HG03159 (cell line): ENCODE results near the gene MACROD1.

ENCODE experiments used
- ATAC-seq: cut with Tn5 transposase; IDR thresholded peaks from one replicate; pipeline ENCODE4 v1.9.1; 2021; ENCODE audit warnings: mild to moderate bottlenecking, moderate library complexity; ENCODE audit not compliant: unreplicated experiment

The MACROD1 gene, protein sequence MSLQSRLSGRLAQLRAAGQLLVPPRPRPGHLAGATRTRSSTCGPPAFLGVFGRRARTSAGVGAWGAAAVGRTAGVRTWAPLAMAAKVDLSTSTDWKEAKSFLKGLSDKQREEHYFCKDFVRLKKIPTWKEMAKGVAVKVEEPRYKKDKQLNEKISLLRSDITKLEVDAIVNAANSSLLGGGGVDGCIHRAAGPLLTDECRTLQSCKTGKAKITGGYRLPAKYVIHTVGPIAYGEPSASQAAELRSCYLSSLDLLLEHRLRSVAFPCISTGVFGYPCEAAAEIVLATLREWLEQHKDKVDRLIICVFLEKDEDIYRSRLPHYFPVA

DNA sequence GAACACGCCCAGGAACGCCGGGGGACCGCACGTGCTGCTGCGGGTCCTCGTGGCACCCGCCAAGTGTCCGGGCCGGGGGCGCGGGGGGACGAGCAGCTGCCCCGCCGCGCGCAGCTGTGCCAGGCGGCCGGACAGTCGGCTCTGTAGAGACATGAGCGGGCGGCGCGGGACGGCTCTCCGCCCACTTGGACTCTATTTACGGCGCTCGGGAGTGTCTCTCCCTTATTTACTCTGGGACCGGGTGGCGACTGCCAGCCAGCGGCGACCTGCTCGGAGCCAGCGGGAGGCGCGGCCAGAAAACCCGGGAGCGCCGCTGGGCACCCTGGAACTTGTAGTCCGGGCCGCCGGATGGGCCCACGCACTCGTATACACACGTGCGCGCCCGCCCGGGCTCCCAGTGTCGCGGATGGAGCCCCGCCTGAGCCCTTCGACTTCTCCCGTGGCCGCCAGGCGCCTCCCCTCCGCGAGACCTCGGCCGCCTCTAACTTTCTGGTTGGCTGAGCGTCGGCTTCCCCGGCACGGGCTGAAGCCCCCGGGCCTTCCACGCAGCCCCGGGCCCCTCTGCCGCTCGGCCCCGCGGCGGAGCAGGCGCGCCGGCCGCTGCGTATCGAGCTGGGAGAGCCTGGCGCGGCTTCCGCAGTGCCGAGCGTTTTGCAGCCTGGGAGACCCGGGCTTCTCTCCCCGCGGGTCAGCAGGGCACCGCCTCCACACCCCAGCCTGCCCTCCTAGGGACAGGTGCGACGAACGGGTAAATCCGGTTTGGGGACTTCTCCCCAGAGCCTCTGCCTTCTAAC, at the start of gene MACROD1:
MACROD1 (minus strand) TSS at position 272 of the 794 bp plus-strand sequence; CDS start at position 153, 119 bp downstream.
- ATAC-seq: peak; percentile 83

DNA sequence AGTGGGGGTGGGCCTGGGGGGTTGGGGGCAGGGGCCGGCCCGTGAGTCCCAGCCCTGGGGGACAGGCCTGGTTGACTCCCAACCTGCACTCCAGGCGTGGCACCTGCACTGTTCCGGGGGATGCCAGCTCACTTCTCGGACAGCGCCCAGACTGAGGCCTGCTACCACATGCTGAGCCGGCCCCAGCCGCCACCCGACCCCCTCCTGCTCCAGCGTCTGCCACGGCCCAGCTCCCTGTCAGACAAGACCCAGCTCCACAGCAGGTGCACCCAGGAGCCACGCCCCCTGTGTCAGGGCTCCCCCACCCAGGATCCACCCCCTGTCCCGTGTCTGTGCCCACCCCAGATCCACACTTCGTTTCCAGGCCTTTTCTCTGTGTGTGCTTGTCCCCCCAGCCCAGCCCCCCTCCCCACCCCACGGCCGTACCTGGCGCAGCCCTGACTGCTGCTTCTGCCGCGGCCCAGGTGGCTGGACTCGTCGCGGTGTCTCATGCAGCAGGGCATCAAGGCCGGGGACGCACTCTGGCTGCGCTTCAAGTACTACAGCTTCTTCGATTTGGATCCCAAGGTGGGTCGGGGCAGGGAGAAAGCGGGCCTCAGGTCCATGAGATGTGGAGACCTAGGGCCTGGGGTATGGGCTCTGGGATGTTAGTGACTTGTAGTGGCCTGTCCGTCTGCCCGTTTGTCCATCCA, 45.4 kb upstream of the MACROD1 start:
- no peak for ATAC-seq

DNA sequence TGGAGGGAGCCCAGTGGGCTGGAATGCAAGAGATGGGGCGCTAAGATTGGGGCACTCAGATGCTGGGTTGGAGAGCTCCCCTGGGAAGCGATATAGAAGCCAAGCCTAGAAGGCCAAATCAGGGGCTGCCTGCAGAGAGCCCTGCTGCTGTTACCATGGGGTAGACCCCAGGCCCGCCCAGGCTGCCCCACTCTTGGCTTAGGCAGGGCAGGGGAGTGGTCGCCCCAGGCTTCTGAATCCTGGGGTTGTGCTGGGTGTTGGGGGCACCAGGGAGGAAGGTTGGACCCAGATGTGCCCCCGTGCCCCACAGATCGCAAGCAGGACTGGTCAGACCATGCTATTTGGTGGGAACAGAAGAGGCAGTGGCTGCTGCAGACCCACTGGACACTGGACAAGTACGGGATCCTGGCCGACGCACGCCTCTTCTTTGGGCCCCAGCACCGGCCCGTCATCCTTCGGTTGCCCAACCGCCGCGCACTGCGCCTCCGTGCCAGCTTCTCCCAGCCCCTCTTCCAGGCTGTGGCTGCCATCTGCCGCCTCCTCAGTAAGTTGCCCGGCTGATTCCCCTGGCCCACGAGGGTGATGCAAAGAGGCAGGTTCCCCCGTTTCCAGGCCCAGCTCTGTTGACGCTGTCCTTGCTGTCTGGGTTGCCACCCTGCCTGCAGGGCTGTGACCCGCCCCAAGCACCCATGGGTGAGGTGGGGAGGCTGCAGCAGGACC, 44.5 kb upstream of the MACROD1 start:
- ATAC-seq: no peak

DNA sequence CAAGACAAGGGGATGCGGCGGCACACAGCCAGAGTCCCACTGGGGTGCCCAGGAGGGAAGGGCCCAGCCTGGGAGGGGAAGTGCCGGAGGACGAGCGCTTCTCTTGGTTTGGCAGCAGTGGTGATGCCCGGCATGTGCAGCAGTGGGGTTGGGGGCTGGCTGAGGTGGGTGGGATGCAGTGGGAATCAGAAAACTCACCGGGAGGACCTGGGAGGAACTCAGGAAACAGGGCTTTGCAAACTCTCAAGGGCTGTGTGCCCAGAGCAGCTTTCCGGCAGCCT, 43.6 kb upstream of the MACROD1 start:
- ATAC-seq: no peak

DNA sequence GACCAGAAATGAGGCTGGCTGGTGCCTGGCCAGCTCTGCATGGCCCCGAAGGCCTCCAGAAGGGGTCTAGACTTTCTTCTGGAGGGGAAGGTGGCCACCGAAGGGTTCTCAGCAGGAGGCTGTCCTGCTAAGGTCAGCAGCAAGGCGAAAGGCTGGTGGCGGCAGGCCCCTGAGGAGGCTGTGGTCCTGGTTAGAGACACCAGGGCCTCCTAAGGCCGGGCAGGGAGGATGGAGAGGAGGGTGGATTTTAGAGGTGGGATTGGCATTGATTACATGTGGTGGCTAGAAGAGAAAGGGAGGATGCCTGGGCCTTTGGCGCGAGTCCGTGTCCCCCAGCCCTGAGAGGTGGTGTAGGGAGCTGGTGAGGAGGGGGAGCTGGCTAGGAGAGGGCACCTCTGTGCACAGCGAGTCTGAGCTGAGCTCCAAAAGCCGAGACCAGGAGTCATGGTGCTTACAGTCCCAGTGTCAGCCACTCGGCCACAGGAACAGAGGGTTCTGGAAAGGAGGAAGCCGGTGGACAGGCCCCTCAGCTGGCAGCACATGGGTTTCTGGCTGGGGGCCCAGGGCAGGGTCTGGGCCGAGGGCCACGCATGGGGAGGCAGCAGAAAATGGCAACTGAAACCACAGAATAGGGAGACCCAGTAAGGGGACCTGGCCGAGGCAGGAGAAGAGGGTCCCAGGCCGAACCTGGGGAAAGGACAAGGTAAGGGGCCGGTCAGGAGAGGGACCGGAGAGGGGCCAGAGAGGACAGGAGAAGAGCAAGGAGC, 43.1 kb upstream of the MACROD1 start:
- no peak for ATAC-seq

DNA sequence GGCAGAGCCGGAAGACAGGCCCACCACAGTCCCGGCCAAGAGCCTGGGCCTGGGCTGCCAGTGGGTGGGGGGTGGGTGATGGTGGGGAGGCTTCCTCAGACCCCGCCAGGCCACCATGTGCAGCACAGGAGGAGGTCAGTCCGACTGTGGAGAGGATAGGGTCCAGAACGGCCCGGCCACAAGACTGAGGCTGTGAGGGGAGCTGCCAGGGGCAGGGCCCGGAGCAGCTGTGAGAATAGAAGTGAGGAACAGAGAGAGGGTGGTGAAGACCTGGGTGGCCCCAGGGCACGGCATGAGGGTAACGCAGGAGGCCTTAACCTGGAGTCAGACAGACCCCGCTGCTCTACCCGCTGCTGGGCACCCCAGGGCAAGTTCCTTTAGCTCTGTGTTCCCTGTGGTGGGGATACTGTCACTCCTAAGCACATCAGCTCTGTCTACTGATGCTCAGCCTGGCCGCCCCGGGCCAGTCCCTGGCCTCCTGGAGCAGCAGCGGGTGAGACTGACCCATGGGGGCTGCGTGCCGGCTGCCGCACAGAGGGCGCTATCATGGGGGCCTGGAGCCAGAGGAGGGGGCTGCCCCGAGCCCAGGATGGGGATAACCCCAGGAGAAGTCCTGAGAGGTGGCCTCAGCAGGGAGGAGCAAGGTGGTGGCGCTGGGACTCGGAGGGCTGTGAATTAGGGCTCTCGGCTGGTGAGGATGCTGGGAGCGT, 42.3 kb upstream of the MACROD1 start:
- no peak for ATAC-seq

DNA sequence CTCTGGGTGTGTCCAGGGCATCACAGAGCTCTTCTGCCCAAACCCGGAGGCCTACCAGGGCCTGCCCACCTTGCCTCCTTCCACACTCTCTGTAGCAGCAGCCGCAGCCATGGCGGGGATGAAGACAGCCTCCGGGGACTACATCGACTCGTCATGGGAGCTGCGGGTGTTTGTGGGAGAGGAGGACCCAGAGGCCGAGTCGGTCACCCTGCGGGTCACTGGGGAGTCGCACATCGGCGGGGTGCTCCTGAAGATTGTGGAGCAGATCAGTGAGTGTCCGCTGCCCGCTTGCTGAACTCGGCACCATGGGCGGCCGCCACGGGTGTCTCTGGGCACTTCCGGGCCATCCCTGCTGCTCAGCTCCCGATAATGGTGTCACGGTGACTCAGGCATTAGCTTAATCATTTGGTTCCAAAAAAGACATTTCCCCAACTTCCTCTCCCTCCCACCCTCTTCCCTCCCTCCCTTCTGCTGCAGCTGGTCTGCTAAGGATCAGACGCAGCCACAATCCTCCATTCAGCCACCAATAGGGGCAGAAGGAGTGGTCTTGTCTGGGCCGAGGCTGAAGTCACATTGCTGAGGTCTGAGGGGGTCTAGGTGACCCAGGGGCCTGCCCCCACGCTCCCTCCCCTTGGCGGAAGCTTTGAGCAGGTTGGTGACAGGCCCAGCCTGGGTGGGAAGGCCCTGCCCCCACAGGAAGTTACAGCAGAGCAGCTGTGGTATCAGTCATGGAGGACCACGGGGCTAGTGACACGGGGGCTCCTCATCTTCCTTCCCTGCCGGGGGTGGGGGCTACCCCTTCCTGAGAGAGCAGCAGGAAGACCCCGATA, 41.6 kb upstream of the MACROD1 start:
- peak; percentile 53 for ATAC-seq

DNA sequence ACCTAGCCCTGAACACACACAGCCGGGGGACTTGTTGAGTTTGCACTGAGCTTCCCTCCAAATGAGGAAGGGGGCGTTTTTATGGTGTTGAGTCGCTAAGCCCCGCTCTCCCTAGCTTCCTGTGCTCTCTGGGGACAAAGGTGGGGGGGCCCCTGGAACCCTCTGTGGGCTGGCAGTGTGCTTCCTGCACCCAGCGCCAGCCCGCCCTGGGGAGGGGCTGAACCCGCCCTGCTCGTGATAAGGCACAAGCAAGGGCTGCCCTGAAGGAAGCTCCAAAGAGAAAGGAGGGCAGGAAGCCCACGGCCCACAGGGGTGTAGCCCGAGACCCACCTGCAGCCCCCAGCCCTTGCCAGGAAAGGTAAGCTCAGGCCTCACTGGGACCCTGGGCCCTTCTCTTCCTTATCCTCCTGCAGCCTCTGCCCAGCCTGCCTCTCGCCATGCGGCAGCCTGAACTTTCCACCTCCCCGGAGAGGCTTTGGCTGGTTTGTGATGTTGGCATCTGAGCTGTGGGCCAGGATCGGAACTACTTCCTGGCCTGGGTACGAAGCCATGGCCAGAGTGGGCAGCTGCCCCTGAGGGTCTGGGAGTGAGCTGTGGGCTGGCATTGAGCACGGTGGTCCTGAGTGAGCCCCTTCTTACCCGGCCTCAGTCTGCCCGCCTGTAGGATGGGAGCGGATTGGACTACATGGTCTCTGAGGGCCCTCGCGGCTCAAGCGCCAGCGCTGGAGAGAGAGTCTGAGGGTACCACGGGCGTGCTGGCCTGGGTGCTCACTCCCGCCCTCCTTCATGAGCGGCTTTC, 40.7 kb upstream of the MACROD1 start, which contains the start of gene FERMT3:
FERMT3 (plus strand) TSS at position 265 of the 799 bp plus-strand sequence. CDS start 644 bp downstream, outside the sequence.
- no peak for ATAC-seq

DNA sequence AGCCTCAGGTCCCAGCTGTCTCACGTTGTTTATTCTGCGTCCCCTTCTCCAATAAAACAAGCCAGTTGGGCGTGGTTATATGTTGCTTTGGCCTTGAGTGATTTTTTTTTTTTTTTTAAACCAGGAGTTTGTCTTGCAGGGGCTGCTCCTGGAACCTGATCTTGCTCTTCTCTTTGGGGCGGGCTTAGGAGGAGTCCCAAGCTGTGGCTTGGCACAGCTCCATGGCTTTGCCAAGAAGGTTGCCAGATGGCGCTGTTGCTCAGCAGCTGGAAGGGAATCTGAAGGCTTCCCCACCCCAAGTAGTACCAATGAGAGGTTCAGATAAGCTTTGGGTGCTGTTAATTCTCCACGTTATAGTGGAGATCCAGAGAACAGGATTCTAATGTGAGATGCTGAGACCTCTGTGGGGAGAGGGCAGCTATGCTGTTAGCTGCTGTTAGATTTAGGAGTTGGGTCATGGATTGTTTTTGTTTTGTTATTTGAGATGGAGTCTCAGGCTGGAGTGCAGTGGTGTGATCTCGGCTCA, 38.6 kb upstream of the MACROD1 start:
- ATAC-seq: no peak

DNA sequence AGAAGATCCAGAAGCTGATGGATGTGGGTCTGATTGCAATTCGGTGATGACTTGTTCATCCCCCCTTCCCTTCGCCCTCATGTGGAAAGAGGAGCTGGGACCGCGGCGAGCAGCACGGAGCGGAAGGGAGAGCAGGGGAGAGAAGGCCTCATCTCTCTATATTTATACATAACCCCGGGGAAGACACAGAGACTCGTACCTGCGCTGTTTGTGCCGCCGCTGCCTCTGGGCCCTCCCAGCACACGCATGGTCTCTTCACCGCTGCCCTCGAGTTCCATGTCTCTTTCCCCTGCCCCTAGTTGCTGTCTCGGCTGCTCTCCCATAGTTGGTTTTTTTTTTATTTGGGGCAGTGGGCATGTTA, 38.1 kb upstream of the MACROD1 start:
- no peak for ATAC-seq

DNA sequence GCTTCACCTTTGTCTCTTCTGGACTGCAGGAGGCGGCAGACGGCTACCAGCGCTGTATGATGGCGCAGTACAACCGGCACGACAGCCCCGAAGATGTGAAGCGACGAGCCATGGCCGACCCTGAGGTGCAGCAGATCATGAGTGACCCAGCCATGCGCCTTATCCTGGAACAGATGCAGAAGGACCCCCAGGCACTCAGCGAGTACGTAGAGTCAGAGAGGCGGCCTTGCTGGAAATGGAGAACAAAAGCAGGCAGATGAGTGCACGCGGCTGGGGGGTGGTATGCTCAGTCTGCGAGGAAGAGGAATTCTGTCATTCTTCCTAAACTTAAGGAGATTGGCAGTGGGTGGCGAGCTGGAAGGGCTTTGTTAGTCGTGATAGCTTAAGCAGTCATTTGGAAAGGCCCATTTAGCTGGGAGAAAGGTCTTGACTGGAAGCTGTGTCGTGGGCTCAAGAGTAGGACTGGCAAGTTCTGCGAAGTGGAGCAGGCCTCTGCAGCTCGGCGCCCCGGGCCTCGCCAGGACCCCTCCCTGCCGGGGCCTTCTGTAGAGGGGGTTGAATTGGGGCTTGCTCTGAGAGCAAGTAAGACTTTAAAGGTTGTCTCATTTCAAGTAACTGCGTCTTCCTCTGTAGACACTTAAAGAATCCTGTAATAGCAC, 37.6 kb upstream of the MACROD1 start:
- no peak for ATAC-seq

DNA sequence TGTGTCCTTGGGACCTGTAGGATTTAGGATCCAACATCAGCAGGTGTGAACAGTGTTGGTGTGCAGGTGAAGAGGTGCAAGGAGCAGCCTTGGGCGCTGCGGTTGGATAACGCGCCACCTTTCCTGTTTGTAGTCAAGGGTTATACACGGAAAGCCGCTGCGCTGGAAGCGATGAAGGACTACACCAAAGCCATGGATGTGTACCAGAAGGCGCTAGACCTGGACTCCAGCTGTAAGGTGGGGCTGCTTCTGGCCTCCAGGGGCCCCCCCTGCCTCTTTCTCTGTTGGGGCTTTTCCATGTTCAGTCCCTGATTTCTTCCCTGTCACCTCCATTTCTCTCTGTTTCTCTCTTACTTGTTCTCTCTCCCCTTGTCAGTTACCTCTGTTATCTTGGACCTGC, 37.1 kb upstream of the MACROD1 start:
- ATAC-seq: no peak

DNA sequence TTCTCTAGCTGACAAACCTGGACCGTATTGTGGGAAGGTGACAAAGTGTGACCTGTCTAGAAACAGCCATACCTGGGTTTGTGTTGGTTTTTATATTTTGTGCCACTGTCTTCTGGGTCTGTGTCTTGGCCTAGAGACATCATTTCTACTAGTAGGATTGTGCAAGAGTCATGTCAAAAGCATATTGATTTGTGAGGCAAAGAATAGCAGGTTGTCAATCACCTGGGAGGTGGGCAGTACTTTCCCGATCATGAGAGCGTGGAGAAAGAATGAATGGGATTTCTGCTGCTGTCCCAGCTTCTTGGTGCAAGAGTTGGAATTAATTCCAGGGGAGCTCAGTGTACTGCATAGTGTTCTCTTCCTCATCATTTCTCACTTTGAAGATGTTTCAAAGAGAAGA, 35.6 kb upstream of the MACROD1 start:
- no peak for ATAC-seq

DNA sequence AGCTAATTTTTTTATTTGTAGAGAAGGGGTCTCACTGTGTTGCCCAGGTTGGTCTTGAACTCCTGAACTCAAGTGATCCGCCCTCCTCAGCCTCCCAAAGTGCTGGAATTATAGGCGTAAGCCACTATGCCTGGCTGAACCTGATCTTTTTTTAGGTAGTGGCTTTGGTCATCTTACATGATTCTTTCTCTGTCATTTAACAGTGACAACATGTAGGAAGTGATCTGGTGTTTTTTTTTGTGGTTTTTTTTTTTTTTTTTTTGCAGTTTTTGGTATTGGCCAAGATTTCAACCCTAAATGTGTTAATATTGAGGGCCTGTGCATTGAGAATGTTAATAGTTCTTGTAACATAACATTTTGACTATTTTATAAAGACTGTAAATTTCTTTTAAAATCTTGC, 32.6 kb upstream of the MACROD1 start:
- ATAC-seq: no peak

DNA sequence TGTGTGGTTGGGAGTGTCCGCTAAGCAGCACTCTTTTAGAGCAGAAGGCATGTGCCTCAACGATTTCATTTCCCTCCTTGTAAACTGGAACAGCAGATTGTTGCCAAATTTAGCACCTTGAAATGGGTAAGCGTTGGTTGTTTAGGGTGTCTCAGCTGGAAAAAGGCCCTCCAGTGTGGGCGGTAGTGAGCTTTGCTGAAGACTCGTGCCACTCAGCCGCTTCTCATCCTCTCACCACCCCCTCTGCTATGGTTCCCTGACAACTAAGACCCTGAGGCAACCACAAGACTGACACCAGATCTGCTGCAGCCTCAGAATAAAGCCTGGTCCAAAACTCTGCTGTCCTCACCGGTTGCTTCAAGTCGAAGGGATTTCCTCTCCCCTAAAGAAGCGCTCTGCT, 30.7 kb upstream of the MACROD1 start:
- ATAC-seq: no peak

DNA sequence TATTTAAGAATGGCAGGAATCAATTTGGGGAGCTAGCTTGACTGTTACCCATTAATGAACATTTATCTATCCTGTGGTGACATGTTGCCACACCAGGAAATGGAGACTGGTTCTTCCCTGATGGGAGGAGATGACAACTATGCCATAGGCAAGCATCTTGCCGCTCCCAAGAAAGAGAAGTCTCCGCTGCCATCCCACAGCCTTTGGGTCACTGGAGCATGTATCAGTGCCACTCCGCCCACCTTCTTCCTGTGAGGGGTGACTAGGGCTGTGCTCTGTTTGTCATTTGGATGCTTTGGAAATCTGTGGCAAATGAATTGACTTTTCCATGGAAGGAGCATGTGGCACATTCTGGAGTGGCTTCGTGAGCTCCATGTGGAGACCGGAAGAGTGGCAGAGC, 26.5 kb upstream of the MACROD1 start:
- ATAC-seq: no peak

DNA sequence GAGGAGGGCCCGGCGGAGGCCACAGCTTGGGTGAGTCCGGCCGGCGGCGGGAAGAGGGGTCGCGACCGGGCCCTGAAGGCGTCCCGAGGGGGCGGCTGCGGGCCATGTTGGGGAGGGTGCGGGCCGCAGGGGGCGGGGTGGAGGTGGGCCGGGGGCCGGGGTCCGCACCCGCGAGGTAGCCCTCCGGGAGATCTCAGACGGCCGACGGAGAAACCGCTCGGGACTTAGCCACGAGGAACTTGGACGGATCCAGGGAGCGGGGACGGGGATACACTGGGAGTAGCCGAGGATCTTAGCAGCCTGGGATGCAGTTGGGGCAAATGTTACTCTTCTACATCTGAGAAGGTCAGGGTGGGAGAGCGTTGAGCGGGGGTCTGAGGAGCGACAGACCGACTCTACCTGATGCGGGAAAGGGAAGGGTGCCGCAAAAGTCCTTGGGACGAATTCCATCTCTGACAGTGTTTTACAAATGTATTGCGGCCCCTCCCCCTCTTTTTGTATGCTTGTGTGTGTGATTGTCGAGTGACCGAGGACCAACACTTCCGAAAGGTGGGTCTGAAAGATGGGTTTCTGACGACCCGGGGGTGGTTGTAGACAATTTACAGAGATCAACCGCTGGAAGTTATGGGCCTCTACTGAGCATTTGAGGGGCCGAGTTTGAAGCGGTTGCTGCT, 20.7 kb upstream of the MACROD1 start:
- no peak for ATAC-seq
